GM12891 (cell line): ENCODE measurements around the gene MYLK.

Experiments used
- DNase-seq: peaks from one replicate; pipeline ENCODE4 v3.0.0; 2011; ENCODE audit warnings: low spot score; ENCODE audit not compliant: insufficient read length
- FAIRE-seq: peaks from 2 replicates; lab custom pipeline; 2011; peaks lifted over from hg19 to GRCh38; lab: Jason Lieb, UNC
- PAX5 ChIP-seq: IDR thresholded peaks from 2 replicates; pipeline ENCODE4 v1.6.1; 2011; ENCODE audit warnings: low read length, moderate library complexity, mild to moderate bottlenecking; ENCODE audit not compliant: insufficient read depth, severe bottlenecking
- POLR2A ChIP-seq: IDR thresholded peaks from 2 replicates; pipeline ENCODE4 v1.6.1; 2011; ENCODE audit warnings: low read depth, low read length, control low read depth
- POLR2AphosphoS5 ChIP-seq: IDR thresholded peaks from 2 replicates; pipeline ENCODE4 v1.6.1; 2011; ENCODE audit warnings: low read depth, low read length, control low read depth
- POU2F2 ChIP-seq: IDR thresholded peaks from 2 replicates; pipeline ENCODE4 v1.6.1; 2011; ENCODE audit warnings: low read depth, mild to moderate bottlenecking, control low read depth, low read length, moderate library complexity
- SPI1 ChIP-seq: IDR thresholded peaks from 2 replicates; pipeline ENCODE4 v1.6.1; 2011; ENCODE audit warnings: low read depth, low read length, control low read depth
- TAF1 ChIP-seq: IDR thresholded peaks from 2 replicates; pipeline ENCODE4 v1.6.1; 2011; ENCODE audit warnings: low read depth, low read length, control low read depth

Gene MYLK

DNA sequence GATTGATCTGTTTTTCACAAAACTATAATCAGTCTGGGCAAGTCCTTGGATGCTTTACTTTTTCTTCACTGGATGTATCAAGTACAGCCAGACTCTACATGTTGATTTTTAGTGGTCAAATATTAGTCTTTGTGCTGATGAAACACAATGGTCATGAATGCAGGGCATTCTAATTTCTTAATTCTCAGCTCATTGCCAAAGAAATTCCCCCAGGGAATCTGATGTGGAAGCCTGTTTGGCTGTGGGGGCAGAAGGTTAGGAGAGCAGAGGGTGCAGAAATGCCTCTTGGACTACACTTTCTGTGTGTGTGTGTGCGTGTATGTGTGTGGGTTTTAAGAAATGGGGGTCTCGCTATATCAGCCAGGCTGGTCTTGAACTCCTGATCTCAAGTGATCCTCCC is 250.6 kb downstream of the MYLK start:
- FAIRE-seq (no peak), DNase-seq (no peak)

DNA sequence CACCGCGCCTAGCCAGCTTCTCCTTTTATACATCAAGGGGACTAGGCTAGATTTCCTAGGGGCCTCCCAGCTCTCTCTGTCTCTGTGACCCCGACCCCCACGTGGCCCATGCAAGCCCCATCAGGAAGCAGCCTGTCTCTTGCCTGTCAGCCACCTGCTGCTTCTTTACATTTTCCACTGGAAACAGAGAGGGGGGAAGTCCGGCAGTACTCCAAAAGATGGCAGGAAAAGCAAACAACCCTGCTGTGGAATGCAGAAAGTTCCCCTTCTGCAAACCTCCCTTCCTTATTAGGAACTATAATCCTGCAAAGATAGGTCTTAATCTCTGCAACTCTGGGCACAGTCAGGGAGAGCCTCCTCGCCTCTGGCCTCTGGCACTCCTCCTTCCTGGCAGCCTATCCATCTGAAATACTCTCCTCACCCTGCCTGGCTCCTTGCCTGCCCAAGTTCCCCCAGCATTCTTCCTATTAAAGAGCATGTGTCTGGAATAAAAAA is 251.9 kb downstream of the MYLK start:
- DNase-seq (no peak), FAIRE-seq (no peak)
- TF ChIP-seq POLR2A (no peak), TAF1 (no peak)

More for the DNA sequence above, 250.6 kb downstream of the MYLK start:
- TF ChIP-seq TAF1 = no peak
- no peak for TF ChIP-seq POU2F2
- TF ChIP-seq POLR2A = no peak
- no peak for TF ChIP-seq PAX5
- no peak for TF ChIP-seq SPI1

DNA sequence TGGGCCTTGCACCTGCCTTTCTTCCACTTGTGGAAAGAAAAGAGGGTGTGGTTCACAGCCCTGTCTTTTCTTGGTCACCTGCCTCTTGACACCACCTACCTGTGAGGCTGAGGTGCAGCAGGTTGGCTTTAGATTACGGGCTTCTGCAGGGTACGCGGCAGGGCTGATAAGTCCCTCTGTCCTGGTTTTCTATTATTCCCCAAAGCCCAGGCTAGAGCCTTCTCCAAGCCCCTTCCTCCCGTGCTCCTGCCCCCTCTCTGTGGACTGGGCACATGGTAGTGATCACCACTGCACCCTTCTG is 254.4 kb downstream of the MYLK start:
- no peak for DNase-seq
- FAIRE-seq = no peak
- TF ChIP-seq PAX5 (no peak), POLR2A (no peak), TAF1 (no peak), SPI1 (no peak), POU2F2 (no peak), POLR2AphosphoS5 (no peak)

DNA sequence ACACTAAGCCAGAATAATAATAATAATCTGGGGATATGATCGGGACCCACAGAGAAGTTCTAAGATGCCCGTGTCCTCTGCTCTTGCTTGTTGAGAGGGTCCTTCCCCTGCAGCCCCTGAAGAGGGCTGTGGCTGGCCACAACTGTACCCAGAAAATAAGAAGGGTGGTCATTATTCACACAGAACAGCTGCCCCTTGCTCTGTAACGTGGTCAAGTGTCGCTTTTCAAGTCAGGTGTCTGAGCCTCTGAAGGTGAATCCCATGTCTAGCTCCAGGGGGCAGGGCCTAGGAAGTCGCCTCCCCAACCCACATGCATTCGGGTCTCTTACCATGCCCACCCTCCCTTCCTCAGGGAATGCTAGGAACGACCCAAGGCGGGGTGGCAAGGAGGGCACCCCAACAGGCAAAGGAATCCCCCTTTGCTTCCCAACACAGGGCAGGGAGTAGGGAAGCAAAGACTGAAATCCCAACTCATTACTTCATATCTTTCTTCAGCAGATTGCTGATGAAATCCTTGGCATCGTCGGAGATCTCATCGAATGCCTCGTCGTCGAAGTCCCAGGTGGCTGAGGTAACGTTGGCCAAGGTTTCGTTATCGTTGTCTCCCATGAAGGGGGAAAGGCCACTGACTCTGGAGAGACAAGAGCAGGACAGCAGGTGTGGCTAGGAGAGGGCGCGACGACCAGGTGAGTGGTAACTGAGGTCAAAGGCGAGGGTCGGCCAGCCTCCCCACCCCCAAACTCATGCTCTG is 255.0 kb downstream of the MYLK start:
- no peak for FAIRE-seq

DNA sequence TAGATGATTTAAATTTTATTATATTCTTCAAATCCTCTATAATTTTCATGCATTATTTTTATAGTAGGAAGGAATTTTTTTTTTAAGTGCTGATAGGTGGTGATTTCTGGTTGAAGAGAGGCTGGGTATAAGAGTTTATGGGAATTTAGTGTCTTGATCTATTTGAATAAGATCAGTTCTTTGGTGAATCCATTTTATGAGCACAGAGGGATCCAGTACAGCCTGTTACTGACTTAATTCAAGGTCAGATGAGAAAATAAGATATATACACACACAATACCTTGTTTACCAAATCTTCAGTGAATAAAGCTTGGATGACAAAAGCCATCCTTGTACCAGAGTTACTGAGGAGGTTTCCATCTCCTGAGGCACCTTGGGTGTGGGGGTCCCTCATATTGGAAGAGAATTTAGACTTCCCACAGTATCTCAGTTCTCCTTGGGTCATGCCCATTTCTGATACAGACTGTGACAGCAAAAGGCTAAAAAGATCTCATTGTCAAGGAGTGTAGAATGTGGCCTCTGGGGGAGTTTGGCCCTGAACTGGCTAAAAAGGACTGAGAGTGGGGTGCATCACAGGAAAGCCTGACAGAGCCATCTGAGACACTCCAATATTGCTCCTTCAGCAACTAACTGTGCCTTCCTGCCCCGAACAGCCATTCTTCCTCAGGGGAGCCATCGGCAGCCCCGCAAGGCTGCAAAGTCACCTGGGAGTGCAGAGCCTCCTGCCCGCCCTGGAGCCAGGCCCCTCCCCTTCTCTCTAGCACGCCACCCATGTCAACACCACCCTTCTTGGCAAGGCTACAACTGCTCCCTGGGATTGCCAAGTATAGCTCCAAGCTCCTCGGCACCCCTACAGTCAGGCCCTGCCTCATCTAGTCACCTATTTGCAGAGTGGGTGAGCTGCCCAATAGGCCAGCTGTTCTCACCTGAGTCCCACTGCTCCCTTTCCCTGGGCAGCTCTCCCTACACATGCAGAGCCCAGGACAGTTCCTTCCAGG is 256.2 kb downstream of the MYLK start:
- no peak for TF ChIP-seq PAX5
- TF ChIP-seq SPI1 = no peak
- TF ChIP-seq POLR2A = no peak
- no peak for TF ChIP-seq TAF1
- no peak for TF ChIP-seq POLR2AphosphoS5
- no peak for TF ChIP-seq POU2F2
- FAIRE-seq (no peak), DNase-seq (no peak)

More for the DNA sequence above, 255.0 kb downstream of the MYLK start:
- DNase-seq = no peak
- TF ChIP-seq POU2F2 (no peak), SPI1 (no peak), TAF1 (no peak), POLR2A (no peak), PAX5 (no peak), POLR2AphosphoS5 (no peak)

DNA sequence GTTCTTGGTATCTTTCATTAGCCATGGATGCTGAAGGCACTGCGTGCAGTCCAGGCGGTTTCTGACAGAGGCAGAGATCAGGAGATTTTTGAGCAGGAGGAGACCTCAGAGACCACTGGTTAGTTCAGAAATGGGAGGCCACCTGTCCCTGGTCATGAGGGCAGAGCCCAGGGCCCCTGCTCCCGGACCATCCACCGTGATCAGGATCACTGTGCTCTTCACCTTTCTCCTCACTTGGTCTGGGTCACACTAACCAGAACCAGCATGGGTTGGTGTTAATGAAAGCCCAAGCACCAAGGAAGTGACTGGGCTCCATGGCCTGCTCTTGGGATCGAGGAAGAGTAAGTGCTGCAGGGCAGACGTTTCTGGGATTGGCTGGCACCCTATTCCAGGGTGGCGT is 257.3 kb downstream of the MYLK start:
- DNase-seq (no peak), FAIRE-seq (no peak)
- TF ChIP-seq TAF1 (no peak), SPI1 (no peak), POLR2AphosphoS5 (no peak), PAX5 (no peak), POLR2A (no peak), POU2F2 (no peak)

DNA sequence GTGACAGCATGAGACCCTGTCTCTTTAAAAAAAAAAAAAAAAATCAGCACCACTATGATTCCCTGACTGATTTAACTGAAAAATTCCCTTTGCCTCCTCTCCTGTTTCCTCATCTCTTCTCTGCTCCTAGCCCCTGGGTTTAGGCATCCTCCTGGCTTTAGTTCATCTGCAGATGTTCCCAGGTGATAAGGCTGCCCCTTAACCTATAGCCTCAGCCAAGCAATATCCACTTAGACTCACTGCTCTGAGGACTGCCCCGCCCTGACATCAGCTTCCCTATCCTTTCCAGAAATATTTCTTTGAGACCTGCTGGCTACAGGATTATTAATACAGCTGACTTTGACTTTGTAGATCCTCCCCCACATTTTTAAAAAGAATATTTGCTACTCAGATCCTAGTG is 259.8 kb downstream of the MYLK start:
- no peak for TF ChIP-seq POU2F2
- no peak for TF ChIP-seq SPI1
- TF ChIP-seq PAX5 = no peak
- no peak for TF ChIP-seq POLR2A
- no peak for TF ChIP-seq POLR2AphosphoS5
- no peak for TF ChIP-seq TAF1

DNA sequence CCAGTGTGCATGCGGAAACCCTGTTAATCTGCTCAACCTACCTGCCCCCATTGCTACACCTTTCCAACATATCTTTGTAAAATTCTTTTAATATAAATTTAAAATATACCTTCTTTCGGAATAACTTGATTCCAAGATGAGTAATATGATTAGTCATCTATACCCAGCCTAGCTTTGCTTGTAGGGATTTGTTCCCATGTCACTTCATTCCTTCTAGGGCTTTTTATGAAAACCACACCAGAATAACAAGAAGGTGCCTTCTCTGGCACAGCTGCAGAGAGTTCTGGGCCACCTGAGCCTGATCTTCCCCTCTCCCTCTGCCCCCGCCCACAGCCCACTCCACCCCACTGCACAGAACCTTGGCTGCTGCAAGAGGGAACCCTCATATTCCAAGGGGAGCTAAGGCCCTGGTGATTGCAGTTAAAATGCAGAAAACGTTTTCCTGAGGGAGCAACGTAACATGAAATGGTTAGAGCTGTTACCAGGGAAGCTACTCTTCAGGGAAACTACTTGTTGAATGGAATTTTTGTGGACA is 260.7 kb downstream of the MYLK start:
- TF ChIP-seq SPI1 (no peak), PAX5 (no peak), POU2F2 (no peak), TAF1 (no peak), POLR2A (no peak), POLR2AphosphoS5 (no peak)
- no peak for FAIRE-seq
- no peak for DNase-seq

More for the DNA sequence above, 259.8 kb downstream of the MYLK start:
- FAIRE-seq = no peak
- DNase-seq = no peak

DNA sequence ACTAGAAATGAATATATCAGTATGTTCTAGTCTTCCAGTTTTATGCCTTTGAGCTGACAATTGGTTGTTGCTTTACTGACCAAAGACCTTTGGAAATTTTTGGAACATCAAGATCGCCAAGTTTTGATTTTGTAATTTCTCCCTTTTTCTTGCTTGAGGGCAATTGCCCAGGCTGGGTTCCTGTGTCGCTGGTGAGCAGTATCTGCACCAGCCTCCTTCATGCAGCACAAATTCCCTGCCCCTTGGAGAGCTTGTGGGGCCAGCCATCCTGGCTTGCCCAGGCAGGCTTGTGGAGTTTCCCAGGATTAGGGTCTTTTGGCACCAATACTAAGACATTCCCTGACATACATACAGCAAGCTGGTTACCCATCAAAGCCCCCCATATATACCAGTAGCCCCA is 261.4 kb downstream of the MYLK start:
- FAIRE-seq = no peak
- TF ChIP-seq SPI1 = no peak

More for the DNA sequence above, 261.4 kb downstream of the MYLK start:
- DNase-seq = no peak
